ENCODE data around the gene ERFL. TPM values are rescaled to one million over a fixed set of nuclear protein-coding genes. Genes with fewer than 3 reads are reported as not detected.

ERFL gene
- total RNA-seq, 2 donors from 2014 or later: not detected

DNA sequence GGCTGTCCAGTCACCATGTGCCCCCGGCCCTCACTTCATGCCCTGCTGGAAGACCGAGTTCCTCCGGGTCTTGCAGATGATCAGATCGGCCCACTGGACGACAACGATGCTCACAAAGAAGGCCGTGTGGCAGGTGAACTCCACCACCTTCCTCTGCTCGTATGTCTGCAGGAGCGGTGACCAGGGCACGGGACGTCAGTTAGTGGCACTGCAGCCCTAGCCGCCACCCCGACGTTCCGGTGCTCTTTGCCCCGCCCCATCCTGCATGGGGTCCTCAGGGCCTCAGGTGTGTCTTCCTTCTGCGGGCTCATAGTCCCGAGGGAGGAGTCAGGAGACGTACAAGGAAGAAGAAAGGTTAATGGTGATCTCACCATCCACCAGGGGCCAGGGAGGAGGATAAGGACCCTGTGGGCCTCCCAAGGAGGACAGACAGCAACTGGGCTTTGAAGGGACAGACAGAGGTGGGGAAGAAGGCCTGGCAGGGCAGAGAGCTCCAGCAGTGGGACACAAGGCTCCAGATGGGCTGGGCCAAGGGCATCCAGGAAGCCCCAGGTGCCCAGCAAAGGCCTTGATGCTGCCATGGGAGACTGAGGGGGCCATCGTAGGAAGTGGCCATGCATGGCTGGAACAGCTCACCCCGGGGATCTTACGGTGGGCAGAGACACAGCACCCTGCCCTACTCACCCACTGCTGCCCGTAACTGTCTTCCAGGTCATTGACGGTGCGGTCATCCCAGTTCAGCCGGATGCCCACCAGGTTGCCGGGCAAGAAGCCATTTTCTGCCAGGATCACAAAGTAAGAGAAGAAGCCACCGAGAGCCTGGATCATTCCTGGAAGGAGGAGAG, 40.7 kb upstream of the ERFL start:
- 66 to 70% methylated on average over 22 to 25 of the region's 28 CpGs for WGBS, 2 donors
- H3K9me3 ChIP-seq: no peaks in the 10 kb centered on the region
- no peak overlapping the region for H3K27ac ChIP-seq
- TF ChIP-seq POLR2A (IDR thresholded peaks at IDR 0.05): no peak
- TF ChIP-seq, protein P1, sequence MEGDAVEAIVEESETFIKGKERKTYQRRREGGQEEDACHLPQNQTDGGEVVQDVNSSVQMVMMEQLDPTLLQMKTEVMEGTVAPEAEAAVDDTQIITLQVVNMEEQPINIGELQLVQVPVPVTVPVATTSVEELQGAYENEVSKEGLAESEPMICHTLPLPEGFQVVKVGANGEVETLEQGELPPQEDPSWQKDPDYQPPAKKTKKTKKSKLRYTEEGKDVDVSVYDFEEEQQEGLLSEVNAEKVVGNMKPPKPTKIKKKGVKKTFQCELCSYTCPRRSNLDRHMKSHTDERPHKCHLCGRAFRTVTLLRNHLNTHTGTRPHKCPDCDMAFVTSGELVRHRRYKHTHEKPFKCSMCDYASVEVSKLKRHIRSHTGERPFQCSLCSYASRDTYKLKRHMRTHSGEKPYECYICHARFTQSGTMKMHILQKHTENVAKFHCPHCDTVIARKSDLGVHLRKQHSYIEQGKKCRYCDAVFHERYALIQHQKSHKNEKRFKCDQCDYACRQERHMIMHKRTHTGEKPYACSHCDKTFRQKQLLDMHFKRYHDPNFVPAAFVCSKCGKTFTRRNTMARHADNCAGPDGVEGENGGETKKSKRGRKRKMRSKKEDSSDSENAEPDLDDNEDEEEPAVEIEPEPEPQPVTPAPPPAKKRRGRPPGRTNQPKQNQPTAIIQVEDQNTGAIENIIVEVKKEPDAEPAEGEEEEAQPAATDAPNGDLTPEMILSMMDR (IDR thresholded peaks at IDR 0.05): no peak
- no peak overlapping the region for H3K4me3 ChIP-seq
- no peaks in the 10 kb centered on the region for H3K27me3 ChIP-seq
- no peak for ATAC-seq
- intact Hi-C loops (cut with DNase I): no loop called here
- no peak for DNase-seq
- no peaks in the 10 kb centered on the region for H3K4me1 ChIP-seq
- H3K36me3 ChIP-seq (replicated peaks in 1 of 2; ENCODE audit: insufficient read depth in 1 of 2, low read depth in 2 of 2): no peaks in the 10 kb centered on the region

GRCh38 chr19:41967054-41967783, 39.0 kb upstream of the ERFL start:
- Histone ChIP-seq H3K4me1 (no peaks in the 10 kb centered on the region), H3K4me3 (no peak overlapping the region), H3K9me3 (no peaks in the 10 kb centered on the region), H3K27me3 (no peaks in the 10 kb centered on the region), H3K36me3 (replicated peaks in 1 of 2; ENCODE audit: insufficient read depth in 1 of 2, low read depth in 2 of 2) (no peaks in the 10 kb centered on the region), H3K27ac (no peak overlapping the region)
- TF ChIP-seq POLR2A (IDR thresholded peaks at IDR 0.05): no peak
- TF ChIP-seq, protein P1 (IDR thresholded peaks at IDR 0.05): no peak
- intact Hi-C loops (cut with DNase I): no loop called here
- WGBS, 2 donors: 51 to 52% methylated on average over 24 to 25 of the region's 26 CpGs
- DNase-seq (no peak), ATAC-seq (no peak)

- no peak overlapping the region for H3K27ac ChIP-seq
- ATAC-seq (no peak), DNase-seq (no peak)
- TF ChIP-seq, protein P1 (IDR thresholded peaks at IDR 0.05): no peak
- no peak for TF ChIP-seq POLR2A (IDR thresholded peaks at IDR 0.05)
- H3K4me1 ChIP-seq: no peaks in the 10 kb centered on the region
- 63 to 70% methylated on average over 5 of the region's 5 CpGs for WGBS, 2 donors
- no peaks in the 10 kb centered on the region for H3K27me3 ChIP-seq
- no peaks in the 10 kb centered on the region for H3K36me3 ChIP-seq (replicated peaks in 1 of 2; ENCODE audit: insufficient read depth in 1 of 2, low read depth in 2 of 2)
- no peak overlapping the region for H3K4me3 ChIP-seq
- no peaks in the 10 kb centered on the region for H3K9me3 ChIP-seq
- intact Hi-C loops (cut with DNase I): no loop called here
Observed at GRCh38 chr19:41965106-41965505, 36.9 kb upstream of the ERFL start.

DNA sequence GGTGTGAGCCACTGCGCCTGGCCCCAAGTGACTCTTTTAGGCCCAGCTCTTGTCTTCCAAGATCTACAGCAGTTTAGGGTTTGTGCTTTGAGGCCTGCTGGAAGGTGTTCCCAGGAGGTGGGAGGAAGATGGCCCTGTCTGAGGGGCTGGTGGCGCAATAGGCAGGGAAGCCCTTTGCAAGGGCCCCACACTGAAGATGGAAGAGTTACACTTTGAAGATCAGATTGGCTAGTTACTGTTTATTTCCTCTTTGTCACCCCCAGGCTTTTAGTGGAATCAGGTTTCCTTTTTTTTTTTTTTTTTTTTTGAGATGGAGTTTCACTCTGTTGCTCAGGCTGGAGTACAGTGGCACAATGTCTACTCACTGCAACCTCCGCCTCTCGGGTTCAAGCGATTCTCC, 32.7 kb upstream of the ERFL start:
- intact Hi-C loops (cut with DNase I): no loop called here
- no peaks in the 10 kb centered on the region for H3K9me3 ChIP-seq
- DNase-seq: no peak
- peaks cover 15% of the 10 kb centered on the region for H3K4me1 ChIP-seq
- no peak overlapping the region for H3K4me3 ChIP-seq
- H3K27ac ChIP-seq: no peak overlapping the region
- no peak for ATAC-seq
- no peak for TF ChIP-seq POLR2A (IDR thresholded peaks at IDR 0.05)
- TF ChIP-seq, protein P1 (IDR thresholded peaks at IDR 0.05): no peak
- WGBS, 2 donors: 91 to 95% methylated on average over 5 of the region's 5 CpGs
- no peaks in the 10 kb centered on the region for H3K27me3 ChIP-seq
- no peaks in the 10 kb centered on the region for H3K36me3 ChIP-seq (replicated peaks in 1 of 2; ENCODE audit: insufficient read depth in 1 of 2, low read depth in 2 of 2)
